ENCODE results near the gene VWA8.

DNA sequence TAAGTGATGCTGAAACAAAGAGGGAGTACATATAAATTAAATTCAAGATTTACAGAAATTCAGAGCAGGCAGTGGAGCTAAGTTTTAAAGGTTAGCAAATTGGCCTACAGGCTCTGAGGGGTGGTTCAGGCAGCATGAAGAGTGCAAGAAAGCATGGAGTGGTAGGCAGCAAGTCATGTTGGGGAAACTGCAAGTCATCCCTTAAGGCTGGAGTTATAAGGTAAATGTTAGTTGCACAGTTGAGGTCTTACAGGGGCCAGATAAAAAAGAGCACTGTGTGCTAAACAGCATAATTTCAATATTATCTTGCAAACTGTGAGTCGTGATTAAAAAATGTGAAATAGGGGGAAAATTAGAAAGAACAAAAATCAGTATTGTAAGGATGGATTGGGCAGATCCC is 106.2 kb downstream of the VWA8 start:
- TF ChIP-seq GATA2 (IDR thresholded peaks at IDR 0.05; ENCODE audit: low read depth, low read length) (no peak), GATA3 (IDR thresholded peaks at IDR 0.05; ENCODE audit: low read depth, low read length) (no peak)
